Germinal center (tissue), 1 donor: ENCODE results near the gene KIF5B.
"Not testable (repeated sequence)": the region's sequence is repeated elsewhere in the genome, so short reads cannot be mapped to it uniquely, and the experiment has no call there.

Experiments
- DNase-seq: peaks from one replicate; pipeline ENCODE4 v3.0.0; 2012; ENCODE audit warnings: mixed read lengths, low spot score

The KIF5B gene

GRCh38 chr10:32007026-32007425, 49.2 kb downstream of the KIF5B start:
- DNase-seq: no peak

DNA sequence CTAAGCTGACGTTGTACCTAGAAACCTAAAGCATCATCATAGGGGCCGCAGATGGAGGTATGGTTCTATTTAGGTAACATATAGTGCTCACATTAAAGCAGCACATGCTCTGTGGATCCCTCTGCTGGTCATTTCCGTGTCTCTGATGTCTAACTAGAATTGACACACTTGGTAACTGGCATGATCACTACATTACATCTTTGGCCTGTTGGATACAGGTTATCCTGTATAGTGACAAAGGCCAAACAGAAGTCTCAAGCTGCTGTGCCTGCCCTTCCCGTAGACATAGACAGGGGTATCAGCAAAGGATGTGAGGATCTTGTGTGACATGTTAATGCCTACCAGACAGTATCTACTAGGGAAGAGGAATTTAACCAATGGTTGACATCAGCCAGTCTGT, 51.2 kb downstream of the KIF5B start:
- peak; percentile 53 for DNase-seq

GRCh38 chr10:32004161-32004591, 52.0 kb downstream of the KIF5B start:
- no peak for DNase-seq

GRCh38 chr10:32002531-32002930, 53.7 kb downstream of the KIF5B start:
- DNase-seq: no peak

GRCh38 chr10:32000937-32001336, 55.3 kb downstream of the KIF5B start:
- DNase-seq: no peak

GRCh38 chr10:31999836-32000235, 56.4 kb downstream of the KIF5B start:
- DNase-seq: no peak

- no peak for DNase-seq
These were observed 57.1 kb downstream of the KIF5B start for GRCh38 chr10:31999070-31999660.

DNA sequence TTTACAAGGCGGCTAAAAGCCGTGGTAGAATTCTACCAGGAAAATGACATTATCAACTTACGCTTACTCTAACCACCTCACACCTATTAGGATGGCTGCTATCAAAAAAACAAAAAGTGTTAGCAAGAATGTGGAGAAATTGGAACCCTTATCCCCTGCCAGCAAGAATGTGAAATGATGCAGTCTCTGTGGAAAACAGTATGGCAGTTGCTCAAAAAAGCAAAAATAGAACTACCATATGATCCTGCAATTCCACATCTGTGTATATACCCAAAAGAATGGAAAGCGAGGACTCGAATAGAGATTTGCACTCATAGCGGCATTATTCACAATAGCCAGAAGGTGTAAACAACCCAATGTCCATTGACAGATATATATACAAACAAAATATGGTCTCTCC, 61.3 kb downstream of the KIF5B start:
- no peak for DNase-seq

DNA sequence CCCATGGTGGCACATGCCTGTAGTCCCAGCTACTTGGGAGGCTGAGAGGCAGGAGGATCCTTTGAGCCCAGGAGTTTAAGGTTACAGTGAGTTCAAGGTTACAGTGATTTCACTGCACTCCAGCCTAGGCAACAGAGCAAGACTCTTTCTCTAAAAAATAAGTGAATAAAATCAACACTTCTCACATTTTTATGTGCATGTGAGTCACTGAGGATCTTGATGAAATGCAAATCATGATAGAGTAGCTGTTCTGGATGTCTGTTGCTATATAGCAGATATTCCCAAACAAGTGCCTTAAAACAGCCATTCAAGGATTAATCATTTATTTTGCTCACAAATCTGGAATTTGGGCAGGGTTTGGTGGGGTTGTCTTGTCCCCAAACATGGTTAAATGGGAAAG, 65.3 kb downstream of the KIF5B start:
- no peak for DNase-seq

DNA sequence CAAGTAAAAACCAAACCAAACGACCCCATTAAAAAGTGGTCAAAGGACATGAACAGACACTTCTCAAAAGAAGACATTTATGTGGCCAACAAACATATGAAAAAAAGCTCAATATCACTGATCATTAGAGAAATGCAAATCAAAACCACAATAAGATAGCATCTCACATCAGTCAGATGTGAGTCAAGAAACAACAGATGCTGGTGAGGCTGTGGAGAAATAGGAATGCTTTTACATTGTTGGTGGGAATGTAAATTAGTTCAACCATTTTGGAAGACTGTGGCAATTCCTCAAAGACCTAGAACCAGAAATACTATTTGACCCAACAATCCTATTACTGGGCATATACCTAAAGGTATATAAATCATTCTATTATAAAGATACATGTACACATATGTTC, 68.4 kb downstream of the KIF5B start:
- not testable (repeated sequence) for DNase-seq

- no peak for DNase-seq
These were observed 74.1 kb downstream of the KIF5B start for GRCh38 chr10:31982111-31982510.

GRCh38 chr10:31980471-31980870, 75.8 kb downstream of the KIF5B start:
- no peak for DNase-seq

- not testable (repeated sequence) for DNase-seq
These were observed 77.2 kb downstream of the KIF5B start for GRCh38 chr10:31979071-31979470.

- DNase-seq: no peak
These were observed 78.1 kb downstream of the KIF5B start for GRCh38 chr10:31978156-31978483.

- DNase-seq: no peak
These were observed 78.6 kb downstream of the KIF5B start for GRCh38 chr10:31977440-31978155.

DNA sequence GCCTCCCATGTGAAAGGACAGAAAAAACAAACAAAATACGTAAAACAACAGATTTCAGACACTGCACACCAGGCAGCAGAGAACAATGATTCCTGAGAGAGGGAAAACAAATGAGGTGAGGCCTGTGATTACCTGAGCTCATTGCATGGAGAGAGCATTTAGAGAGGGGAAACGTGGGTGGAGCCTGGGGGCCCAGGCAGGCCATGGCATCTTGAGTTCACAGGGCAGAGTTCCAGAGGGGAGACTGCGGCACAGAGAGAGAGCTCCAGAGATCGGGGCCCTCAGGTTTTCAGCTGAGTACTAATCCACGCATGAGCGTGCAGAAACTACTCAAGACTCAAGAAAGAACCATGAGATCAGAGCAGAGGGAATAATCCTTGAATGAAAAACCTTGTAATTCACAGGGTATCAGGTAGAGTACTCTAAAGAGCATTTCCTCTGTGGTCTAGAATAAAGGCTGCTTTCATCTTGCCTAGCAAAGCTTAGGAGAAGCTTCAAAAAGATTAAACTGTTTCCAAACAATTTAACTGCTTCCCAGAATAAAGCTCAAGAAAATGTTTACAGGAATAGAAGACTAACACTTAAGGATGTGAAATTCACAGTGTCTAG, 81.0 kb downstream of the KIF5B start:
- no peak for DNase-seq

- no peak for DNase-seq
These were observed 81.6 kb downstream of the KIF5B start for GRCh38 chr10:31974434-31975124.

GRCh38 chr10:31972519-31973041, 83.6 kb downstream of the KIF5B start:
- DNase-seq: no peak

DNA sequence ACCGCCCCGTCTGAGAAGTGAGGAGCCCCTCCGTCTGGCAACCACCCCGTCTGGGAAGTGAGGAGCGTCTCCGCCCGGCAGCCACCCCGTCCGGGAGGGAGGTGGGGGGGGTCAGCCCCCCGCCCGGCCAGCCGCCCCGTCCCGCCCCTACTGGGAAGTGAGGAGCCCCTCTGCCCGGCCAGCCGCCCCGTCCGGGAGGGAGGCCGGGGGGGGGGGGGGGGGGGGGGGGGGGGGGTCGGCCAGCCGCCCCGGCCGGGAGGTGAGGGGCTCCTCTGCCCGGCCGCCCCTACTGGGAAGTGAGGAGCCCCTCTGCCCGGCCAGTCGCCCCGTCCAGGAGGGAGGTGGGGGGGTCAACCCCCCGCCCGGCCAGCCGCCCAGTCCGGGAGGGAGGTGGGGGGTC, 86.4 kb downstream of the KIF5B start:
- DNase-seq: not testable (repeated sequence)

GRCh38 chr10:31963589-31963980, 92.6 kb downstream of the KIF5B start:
- no peak for DNase-seq

DNA sequence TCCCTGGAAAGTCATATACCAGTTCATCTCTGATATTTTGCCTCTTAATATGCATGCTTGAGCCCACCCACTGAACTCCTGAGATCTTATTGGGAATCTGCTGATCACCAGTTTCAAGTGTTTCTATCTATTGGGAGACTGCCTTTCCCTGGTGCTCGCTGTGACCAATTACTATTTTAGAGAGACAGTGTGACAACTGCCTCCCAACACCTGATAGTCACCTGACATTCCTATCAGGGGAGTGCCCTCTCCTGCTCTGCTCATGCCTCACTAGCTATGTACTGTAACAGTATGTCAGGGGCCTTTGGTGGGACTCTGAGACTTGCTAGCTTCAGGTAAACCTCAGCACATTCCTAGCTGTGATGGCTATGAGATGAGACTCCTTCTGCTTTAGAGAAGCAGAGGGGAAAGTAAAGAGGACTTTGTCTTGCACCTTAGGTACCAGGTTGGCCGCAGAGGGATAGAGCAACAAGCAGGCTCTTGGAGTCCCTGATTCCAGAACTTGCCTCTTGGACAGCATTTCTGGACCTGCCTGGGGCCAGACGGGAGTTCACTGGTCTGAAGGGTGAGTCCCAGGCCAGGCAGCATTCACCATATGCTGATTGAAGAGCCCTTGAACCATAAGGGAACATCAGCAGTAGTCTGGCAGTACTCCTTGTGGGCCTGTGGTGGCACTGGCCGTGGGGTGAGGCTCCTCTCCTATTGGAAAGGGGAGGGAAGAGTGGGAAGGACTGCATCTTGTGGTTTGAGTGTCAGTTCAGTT, 93.2 kb downstream of the KIF5B start:
- no peak for DNase-seq
